GM18951 (cell line): ENCODE measurements around the gene IL1RAPL1.

Experiments
- POLR2A ChIP-seq: IDR thresholded peaks from 4 replicates; pipeline ENCODE4 v1.6.1; 2011; ENCODE audit warnings: mild to moderate bottlenecking; ENCODE audit not compliant: insufficient read length, insufficient read depth; ENCODE audit errors: extremely low read depth
- in situ Hi-C: fragments of 300-500 bp; cut with MboI; formaldehyde crosslinking; loops from one replicate; pipeline ENCODE4 v1.12.0; 2022; ENCODE audit warnings: low sequenced_read_pairs, mixed read lengths, inconsistent platforms; ENCODE audit not compliant: unreplicated experiment

Gene IL1RAPL1

DNA sequence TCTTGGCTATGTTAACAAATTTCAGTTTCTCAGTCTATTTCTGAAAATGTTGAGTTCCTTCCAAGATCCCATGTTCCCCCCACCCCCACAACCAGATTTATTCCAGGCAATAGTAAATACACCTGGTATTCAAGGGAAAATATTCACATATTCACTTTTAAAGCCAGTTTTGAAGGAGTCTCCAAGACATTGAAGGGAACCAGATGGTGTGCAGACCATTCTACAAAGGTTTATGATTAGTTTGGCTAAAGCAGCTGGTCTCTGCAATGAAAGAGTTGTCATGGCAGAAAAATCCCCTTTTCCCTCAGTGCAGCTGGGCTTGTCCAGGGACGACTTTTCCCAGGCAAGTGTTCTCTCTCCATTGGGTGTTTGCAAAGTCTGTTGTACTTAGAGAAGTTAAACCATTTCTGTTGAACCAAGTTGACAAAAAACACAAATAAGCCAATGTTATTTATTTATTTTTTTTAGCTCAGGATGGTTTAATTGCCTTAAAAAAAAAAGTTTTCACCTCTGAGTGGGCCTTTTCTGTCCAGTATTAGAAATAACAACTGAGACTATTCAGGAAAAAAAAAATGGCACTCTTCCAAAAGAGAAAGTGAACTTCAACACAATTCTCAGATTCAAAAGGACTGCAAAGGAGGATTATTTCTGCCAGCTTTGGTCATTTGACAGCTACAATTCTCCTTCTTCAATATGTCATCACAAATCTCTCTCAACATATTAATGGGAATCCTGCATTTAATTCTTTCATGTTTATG lies 410.6 kb downstream of the IL1RAPL1 start:
- TF ChIP-seq POLR2A: no peak
- in situ Hi-C loops: no loop called here

DNA sequence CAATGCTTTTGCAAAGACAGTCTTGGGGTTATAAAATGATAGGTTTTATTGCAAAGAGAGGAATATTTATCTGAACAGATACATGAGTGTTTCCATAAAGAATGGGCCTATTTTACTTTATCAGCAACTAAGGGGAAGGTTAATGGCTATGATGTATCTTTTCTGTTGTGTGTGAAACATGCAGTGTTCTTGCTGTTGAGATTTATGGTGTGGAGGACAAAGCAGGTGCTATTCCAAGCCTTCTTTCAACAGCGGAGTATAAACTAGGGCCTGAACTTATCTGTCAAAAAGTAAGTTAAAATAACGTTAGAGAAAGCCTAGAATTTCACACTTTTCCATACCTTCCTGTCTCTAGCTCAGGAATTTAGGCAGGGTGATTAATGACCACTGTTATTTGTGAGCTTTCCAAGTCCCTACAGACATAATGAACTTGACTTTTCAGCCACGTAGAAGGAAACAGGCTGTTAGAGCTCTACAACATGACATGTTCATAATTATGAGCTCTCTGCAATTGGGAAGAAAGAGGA lies 411.4 kb downstream of the IL1RAPL1 start:
- in situ Hi-C loops: no loop called here
- no peak for TF ChIP-seq POLR2A

DNA sequence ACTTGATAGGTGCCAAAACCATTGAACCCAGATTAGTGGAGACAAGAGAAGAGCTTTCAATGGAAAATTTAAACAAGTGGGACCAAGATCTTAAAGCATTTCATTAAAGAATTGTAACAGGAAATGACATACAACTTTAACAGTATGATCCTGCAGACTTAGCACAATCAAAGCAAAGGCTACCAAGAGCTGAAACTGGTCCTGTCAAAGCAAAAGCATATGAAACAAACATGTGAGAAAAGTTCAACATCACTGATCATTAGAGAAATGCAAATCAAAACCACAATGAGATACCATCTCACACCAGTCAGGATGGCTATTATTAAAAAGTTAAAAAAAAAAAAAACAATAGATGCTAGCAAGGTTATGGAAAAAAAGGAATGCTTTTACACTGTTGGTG lies 425.6 kb downstream of the IL1RAPL1 start:
- TF ChIP-seq POLR2A: no peak
- in situ Hi-C loops: no loop called here

DNA sequence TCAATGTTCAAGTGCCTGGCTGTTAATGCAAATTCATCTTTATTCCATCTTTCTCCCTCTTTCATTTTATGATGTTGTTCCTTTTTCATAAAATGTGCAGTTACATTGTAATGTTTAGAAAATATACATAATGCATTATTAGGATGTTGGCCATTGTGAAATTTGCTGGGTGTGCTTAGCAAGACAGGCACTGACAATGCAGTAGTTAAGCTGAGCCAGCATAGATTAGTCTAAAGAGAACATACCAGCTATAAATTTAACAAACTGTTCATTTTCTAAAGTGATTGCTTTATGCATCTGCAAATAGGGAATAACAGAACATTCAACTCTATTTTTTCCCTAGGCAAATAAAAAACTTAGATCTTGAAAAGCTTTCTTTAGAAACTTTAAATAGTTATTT lies 436.0 kb downstream of the IL1RAPL1 start:
- TF ChIP-seq POLR2A: no peak
- in situ Hi-C loops: no loop called here

DNA sequence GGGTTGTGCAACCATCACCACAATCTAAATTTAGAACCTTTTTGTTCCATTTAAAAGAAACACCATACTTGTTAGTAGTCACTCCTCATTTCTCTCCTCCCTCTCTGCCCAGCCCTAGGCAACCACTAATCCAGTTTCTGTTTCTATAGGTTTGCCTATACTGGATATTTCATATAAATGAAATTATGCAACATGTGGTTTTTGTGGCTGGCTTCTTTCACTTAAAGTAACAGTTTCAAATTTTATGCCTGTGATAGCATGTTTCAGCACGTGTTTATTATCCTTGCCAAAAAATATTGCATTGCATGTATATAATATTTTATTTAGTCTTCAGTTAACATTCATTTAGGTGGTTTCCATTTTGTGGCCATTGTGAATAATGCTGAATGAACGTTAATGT lies 437.6 kb downstream of the IL1RAPL1 start:
- TF ChIP-seq POLR2A: no peak
- in situ Hi-C loops: no loop called here

DNA sequence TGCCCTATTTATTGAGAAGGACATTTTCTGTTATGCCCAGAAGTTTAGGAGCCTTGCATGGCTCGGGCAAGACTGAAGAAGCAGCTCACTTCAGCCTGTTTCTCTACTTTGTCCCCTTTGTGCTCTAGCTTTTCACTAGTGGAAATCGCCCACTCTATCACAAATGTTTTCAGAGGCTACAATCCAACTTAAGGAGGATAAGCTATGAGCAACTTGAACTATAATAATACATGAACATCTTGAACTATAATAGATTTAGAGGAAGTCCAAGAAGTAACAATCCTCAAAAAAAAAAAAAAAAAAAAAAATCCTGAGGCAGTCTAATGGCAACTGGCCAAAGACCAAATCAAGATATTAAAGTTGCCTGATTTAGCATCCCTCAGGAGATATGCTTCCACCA lies 452.3 kb downstream of the IL1RAPL1 start:
- TF ChIP-seq POLR2A: no peak
- in situ Hi-C loops: no loop called here

DNA sequence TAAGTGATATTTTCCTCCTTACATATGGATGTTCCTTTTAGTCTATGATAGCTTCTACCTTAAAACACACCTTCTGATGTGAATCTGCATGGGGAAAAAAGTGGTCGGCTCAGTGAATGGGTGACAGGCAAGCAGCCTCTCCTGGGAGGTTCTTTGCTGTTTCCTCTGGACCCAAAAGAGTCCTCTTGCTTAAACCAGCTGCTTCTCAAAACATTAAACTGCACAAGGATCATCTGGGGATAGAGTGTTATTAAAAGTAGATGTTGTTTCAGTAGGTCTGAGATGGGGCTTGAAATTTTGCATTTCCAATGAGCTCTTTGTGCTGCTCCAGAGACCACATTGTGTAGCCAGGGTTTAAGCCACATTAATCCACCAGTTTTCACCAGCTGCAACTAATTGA lies 452.9 kb downstream of the IL1RAPL1 start:
- in situ Hi-C loops: no loop called here
- no peak for TF ChIP-seq POLR2A

DNA sequence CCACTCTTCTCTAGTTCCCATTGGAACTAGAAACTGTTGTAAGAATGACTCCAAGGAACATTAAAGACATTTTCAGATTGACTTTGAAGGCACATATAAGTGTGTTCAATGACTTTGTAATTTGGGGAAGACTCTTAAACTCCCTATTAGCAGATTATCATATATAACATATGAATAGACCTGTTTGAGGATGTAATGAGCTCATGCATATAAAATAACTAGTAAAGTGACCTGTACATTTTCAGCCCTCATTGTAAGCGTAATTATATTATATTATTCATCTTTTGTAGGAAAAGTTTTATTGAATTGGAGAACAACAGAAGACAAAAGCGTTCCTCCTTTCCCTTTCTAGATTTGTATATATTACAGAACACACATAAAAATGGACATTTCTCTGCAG lies 455.1 kb downstream of the IL1RAPL1 start:
- in situ Hi-C loops: no loop called here
- TF ChIP-seq POLR2A: no peak

DNA sequence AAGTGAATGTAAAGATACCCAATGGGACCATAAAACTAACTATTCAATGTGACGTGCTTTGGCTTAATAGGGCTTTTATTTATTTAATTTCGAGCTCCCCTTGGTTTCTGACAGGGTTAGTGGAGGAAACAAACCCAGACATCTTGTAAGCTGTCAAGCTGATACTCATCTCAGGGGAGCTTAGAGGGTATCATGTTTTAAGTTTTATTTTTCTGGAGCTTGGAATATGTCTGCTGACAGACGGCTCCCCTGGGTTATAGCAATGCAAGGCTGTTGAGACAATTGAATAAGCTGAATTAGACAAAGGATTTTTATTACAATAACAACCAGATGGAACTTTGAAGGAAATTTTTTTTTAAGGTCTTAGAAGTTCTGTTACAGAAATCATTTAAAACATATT lies 456.5 kb downstream of the IL1RAPL1 start:
- in situ Hi-C loops: no loop called here
- no peak for TF ChIP-seq POLR2A

DNA sequence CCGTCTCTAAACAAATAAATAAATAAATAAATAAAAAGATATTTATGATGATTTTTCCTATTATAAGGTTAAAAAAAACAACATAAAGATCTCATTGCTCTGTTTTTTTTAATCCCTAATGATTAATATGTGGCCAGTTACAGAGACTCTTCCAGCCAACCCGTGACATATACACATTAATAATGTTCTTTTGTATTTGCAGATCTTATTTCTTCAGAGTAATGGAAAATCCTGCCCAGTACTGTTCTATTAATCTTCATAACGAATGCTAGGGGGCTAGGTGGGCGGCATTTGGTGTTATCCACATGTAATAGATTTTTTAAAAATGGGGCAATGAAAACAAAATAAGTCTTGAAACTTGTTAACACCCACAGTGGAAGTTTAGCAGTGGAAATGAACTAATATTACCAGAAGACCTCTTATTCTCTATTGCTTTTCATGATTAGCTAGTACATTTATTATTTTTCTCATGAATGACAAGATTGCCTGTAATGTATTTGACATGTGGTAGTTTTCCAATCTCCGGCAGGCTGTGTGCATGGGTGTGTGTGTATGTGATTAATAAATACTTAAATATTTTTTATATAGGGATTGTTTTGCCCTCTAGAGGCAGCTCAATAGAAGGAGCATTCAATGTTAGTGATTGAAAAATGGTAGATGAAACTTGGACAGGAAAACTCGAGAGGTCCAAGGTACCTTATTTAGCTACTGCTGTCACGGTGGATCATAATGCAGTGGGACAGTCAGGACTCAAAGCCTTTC lies 457.4 kb downstream of the IL1RAPL1 start:
- in situ Hi-C loops: no loop called here
- TF ChIP-seq POLR2A: no peak

DNA sequence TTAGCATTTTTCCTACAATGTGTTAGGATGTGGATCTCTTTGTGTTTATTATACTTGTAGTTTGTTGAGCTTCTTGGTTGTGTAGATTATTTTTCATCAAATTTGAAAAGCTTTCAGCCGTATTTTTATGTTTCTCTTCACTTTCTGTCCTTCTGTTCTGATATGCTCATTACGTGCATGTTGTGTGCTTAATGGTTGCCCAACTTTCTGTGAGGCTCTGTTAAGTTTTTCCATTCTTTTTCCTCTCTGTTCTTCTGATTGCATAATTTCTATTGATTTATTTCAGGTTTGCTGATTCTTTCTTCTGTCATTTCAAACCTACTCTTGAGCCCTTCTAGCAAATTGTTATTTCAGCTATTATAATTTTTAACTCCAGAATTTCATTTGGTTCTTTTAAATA lies 478.2 kb downstream of the IL1RAPL1 start:
- TF ChIP-seq POLR2A: no peak
- in situ Hi-C loops: no loop called here

DNA sequence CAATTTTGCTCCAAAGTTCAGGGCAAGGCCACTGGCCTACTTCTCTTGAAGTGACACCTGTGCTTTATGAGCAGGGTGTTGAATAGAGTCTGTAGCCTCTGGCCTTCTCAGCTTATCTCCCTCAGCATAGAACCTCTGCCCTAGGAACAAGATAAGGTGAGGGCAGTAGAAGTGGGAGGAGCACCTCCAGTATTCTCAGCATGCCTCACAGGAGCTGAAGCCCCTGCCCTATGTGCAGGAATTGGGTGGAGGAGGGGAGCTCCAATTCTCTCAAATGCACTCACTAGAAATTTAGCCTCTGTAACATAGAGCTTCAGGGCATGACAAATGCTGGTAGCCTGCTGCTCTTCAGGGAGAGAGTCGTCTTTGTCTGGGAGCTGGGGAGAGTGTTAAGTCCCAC lies 479.3 kb downstream of the IL1RAPL1 start:
- in situ Hi-C loops: no loop called here
- TF ChIP-seq POLR2A: no peak

DNA sequence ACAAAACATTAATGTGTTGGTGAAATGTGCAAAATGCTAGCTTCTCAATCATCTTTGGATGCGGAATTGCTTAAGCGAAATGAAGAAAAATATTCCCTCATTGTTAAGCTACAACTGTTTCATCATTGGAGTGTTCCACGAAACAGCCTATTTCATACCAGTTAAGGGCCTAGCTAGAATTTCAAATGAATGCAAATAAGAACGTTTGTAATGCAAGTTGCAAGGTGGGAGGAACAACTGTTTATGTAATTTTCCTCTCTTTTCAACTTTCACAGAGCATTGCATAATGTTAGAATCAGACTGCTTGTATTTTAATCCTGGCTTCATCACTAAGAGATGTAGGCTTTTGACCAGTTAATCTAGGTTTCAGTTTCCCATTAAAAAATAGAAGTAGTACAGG lies 480.1 kb downstream of the IL1RAPL1 start:
- no peak for TF ChIP-seq POLR2A
- in situ Hi-C loops: no loop called here
